ENCODE measurements around the gene MTM1. TPM values are rescaled to one million over a fixed set of nuclear protein-coding genes. Genes with fewer than 3 reads are reported as not detected.
A peak's percentile ranks its signal among the peaks of the same experiment; 100 is the strongest.

The MTM1 gene
- total and polyA plus RNA-seq, 9 of the 15 experiments (the other 6 are each of a cell fraction or from before 2014, with no cell fraction given), result 5.6 to 13.3 (median 9.5) TPM

DNA sequence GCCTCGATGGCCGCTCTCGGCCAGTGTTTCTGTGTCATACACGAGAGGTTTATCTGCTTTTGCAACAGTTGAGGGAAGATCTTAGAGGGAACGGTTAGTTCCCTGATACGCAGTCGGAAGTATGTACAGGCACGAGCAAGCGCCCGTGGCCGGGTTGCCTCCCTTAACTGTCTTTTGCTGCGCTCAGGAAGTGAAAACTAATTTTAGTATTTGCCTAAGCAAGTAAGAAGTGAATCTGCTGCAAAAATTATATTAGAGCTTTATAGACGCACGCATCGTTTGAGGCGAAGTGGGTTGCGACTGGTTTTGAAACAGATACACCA lies 695 bp downstream of the MTM1 start (continued):
- TF ChIP-seq, protein P1, sequence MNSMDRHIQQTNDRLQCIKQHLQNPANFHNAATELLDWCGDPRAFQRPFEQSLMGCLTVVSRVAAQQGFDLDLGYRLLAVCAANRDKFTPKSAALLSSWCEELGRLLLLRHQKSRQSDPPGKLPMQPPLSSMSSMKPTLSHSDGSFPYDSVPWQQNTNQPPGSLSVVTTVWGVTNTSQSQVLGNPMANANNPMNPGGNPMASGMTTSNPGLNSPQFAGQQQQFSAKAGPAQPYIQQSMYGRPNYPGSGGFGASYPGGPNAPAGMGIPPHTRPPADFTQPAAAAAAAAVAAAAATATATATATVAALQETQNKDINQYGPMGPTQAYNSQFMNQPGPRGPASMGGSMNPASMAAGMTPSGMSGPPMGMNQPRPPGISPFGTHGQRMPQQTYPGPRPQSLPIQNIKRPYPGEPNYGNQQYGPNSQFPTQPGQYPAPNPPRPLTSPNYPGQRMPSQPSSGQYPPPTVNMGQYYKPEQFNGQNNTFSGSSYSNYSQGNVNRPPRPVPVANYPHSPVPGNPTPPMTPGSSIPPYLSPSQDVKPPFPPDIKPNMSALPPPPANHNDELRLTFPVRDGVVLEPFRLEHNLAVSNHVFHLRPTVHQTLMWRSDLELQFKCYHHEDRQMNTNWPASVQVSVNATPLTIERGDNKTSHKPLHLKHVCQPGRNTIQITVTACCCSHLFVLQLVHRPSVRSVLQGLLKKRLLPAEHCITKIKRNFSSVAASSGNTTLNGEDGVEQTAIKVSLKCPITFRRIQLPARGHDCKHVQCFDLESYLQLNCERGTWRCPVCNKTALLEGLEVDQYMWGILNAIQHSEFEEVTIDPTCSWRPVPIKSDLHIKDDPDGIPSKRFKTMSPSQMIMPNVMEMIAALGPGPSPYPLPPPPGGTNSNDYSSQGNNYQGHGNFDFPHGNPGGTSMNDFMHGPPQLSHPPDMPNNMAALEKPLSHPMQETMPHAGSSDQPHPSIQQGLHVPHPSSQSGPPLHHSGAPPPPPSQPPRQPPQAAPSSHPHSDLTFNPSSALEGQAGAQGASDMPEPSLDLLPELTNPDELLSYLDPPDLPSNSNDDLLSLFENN (IDR thresholded peaks at IDR 0.05; ENCODE audit: low read depth in 2 of 2, low read length in 2 of 2), result no peak
- TF ChIP-seq ZNF717 (CRISPR knock-in tag; IDR thresholded peaks at IDR 0.05), result no peak
- no peak for TF ChIP-seq CAMTA2 (CRISPR knock-in tag; conservative IDR thresholded peaks at IDR 0.05)
- no peak for TF ChIP-seq NONO (IDR thresholded peaks at IDR 0.05; ENCODE audit: low read depth in 2 of 2, low read length in 1 of 2)
- TF ChIP-seq, protein P2, sequence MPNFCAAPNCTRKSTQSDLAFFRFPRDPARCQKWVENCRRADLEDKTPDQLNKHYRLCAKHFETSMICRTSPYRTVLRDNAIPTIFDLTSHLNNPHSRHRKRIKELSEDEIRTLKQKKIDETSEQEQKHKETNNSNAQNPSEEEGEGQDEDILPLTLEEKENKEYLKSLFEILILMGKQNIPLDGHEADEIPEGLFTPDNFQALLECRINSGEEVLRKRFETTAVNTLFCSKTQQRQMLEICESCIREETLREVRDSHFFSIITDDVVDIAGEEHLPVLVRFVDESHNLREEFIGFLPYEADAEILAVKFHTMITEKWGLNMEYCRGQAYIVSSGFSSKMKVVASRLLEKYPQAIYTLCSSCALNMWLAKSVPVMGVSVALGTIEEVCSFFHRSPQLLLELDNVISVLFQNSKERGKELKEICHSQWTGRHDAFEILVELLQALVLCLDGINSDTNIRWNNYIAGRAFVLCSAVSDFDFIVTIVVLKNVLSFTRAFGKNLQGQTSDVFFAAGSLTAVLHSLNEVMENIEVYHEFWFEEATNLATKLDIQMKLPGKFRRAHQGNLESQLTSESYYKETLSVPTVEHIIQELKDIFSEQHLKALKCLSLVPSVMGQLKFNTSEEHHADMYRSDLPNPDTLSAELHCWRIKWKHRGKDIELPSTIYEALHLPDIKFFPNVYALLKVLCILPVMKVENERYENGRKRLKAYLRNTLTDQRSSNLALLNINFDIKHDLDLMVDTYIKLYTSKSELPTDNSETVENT (CRISPR knock-in tag; IDR thresholded peaks at IDR 0.05), result no peak
- no peak for TF ChIP-seq XRCC4 (IDR thresholded peaks at IDR 0.05; ENCODE audit: extremely low read depth, insufficient read depth, insufficient read length)
- peak in 1 of 3 experiments; percentile 15 for TF ChIP-seq YY1 (IDR thresholded peaks at IDR 0.05; ENCODE audit: borderline replicate concordance in 1 of 3, control insufficient read depth in 1 of 3, extremely low read depth in 1 of 3, insufficient read depth in 3 of 3, insufficient read length in 1 of 3, insufficient replicate concordance in 2 of 3, low read depth in 1 of 3, low read length in 2 of 3)
- TF ChIP-seq BHLHE40 (IDR thresholded peaks at IDR 0.05; ENCODE audit: low read length), result peak; percentile 76; the same call in 1 of the 2 replicates
- TF ChIP-seq L3MBTL2 (IDR thresholded peaks at IDR 0.05), result 0 out of 2 replicates have a peak, but pooled peaks have one; percentile 37
- no peak for TF ChIP-seq CBFB (CRISPR knock-in tag; IDR thresholded peaks at IDR 0.05)
- no peak for TF ChIP-seq TEAD1 (CRISPR knock-in tag; IDR thresholded peaks at IDR 0.05)
- TF ChIP-seq, protein P3, sequence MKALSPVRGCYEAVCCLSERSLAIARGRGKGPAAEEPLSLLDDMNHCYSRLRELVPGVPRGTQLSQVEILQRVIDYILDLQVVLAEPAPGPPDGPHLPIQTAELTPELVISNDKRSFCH (CRISPR knock-in tag; IDR thresholded peaks at IDR 0.05), result no peak
- TF ChIP-seq, protein P3 (tag; IDR thresholded peaks at IDR 0.05), result 0 out of 2 replicates have a peak, but pooled peaks have one; percentile 45
- TF ChIP-seq ZNF785 (CRISPR knock-in tag; IDR thresholded peaks at IDR 0.05), result no peak
- no peak for TF ChIP-seq ZC3H11A (IDR thresholded peaks at IDR 0.05; ENCODE audit: low read depth, low read length)
- no peak for TF ChIP-seq EZH2 (IDR thresholded peaks at IDR 0.05; ENCODE audit: borderline replicate concordance, low read depth, low read length)
- TF ChIP-seq TAL1 (IDR thresholded peaks at IDR 0.05), result no peak
- no peak for TF ChIP-seq PTTG1 (tag; IDR thresholded peaks at IDR 0.05; ENCODE audit: low read depth)
- TF ChIP-seq ETV1 (tag; conservative IDR thresholded peaks at IDR 0.05; ENCODE audit: low read depth), result peak; percentile 23; the same call in 1 of the 2 replicates
- TF ChIP-seq CEBPB (tag; IDR thresholded peaks at IDR 0.05), result 0 out of 2 replicates have a peak, but pooled peaks have one; percentile 3
- no peak for TF ChIP-seq MEF2D (tag; conservative IDR thresholded peaks at IDR 0.05; ENCODE audit: low read depth)
- TF ChIP-seq RAD51 (IDR thresholded peaks at IDR 0.05; ENCODE audit: borderline replicate concordance, low read depth), result no peak
- TF ChIP-seq ZBTB17 (CRISPR knock-in tag; IDR thresholded peaks at IDR 0.05), result no peak
- TF ChIP-seq TEAD4 (IDR thresholded peaks at IDR 0.05; ENCODE audit: low read length), result no peak
- no peak for TF ChIP-seq TEAD4 (CRISPR knock-in tag; IDR thresholded peaks at IDR 0.05; ENCODE audit: borderline replicate concordance)
